Measurements from ENCODE around the gene FREM3. TPM values are rescaled to one million over a fixed set of nuclear protein-coding genes. Genes with fewer than 3 reads are reported as not detected.

Gene FREM3
- total and polyA plus RNA-seq, 12 donors, result 0.01 to 0.25 (median 0.05) TPM; not detected in 6

- WGBS, 2 donors, result 22 to 24% methylated on average over 5 of the region's 5 CpGs
- ATAC-seq (peak; percentile 94 to 100 (median 98)), DNase-seq (peak; percentile 46 to 82)
- Histone ChIP-seq H3K27me3 (no peaks in the 10 kb centered on the region), H3K4me1 (peaks cover 6 to 24% (median 11%) of the 10 kb centered on the region in 9 donors), H3K27ac (peak overlapping the region in 8 of 10 donors; percentile 10 to 50 (median 32)), H3K9me3 (no peaks in the 10 kb centered on the region), H3K4me3 (no peak overlapping the region), H3K36me3 (no peaks in the 10 kb centered on the region)
- intact Hi-C loops (cut with DNase I), result no loop called here
- no peak for TF ChIP-seq CTCF (IDR thresholded peaks at IDR 0.05)
Observed at GRCh38 chr4:143626134-143626911, 74.2 kb downstream of the FREM3 start.

- Histone ChIP-seq H3K27me3 (no peaks in the 10 kb centered on the region), H3K27ac (peak overlapping the region in 4 of 10 donors; percentile 13 to 50 (median 42)), H3K4me3 (no peak overlapping the region), H3K9me3 (no peaks in the 10 kb centered on the region), H3K36me3 (no peaks in the 10 kb centered on the region), H3K4me1 (peaks cover 6 to 24% (median 11%) of the 10 kb centered on the region in 9 donors)
- WGBS, 2 donors, result 87 to 93% methylated on average over 4 of the region's 4 CpGs
- ATAC-seq (no peak), DNase-seq (no peak)
- intact Hi-C loops (cut with DNase I), result loop anchor here in 1 of 10 donors (2.0 kb wide), 1 partner anchor 69 kb away; no protein-coding TSS in a partner anchor
- no peak for TF ChIP-seq CTCF (IDR thresholded peaks at IDR 0.05)
Observed at GRCh38 chr4:143625632-143626031, 74.8 kb downstream of the FREM3 start.

- TF ChIP-seq CTCF (IDR thresholded peaks at IDR 0.05), result no peak
- no peak overlapping the region for H3K4me3 ChIP-seq
- ATAC-seq (no peak), DNase-seq (no peak)
- no peaks in the 10 kb centered on the region for H3K36me3 ChIP-seq
- intact Hi-C loops (cut with DNase I), result loop anchor here in 1 of 10 donors (2.0 kb wide), 1 partner anchor 67 kb away; no protein-coding TSS in a partner anchor
- H3K4me1 ChIP-seq, result peaks cover 6 to 24% (median 11%) of the 10 kb centered on the region in 9 donors
- H3K27ac ChIP-seq, result no peak overlapping the region
- WGBS, 2 donors, result 75 to 81% methylated on average over 3 of the region's 3 CpGs
- H3K9me3 ChIP-seq, result no peaks in the 10 kb centered on the region
- no peaks in the 10 kb centered on the region for H3K27me3 ChIP-seq
Observed at GRCh38 chr4:143623896-143624295, 76.6 kb downstream of the FREM3 start.

GRCh38 chr4:143618811-143619210 is 81.7 kb downstream of the FREM3 start:
- no peaks in the 10 kb centered on the region for H3K27me3 ChIP-seq
- no peak for TF ChIP-seq CTCF (IDR thresholded peaks at IDR 0.05)
- H3K9me3 ChIP-seq, result no peaks in the 10 kb centered on the region
- peaks cover 0 to 8% (median 0%) of the 10 kb centered on the region in 9 donors for H3K4me1 ChIP-seq
- WGBS, 2 donors, result 42 to 61% methylated on average over 1 of the region's 1 CpG
- no peak for DNase-seq
- no peaks in the 10 kb centered on the region for H3K36me3 ChIP-seq
- ATAC-seq, result peak in 2 of 8 donors; percentile 34 to 58
- intact Hi-C loops (cut with DNase I), result no loop called here
- H3K27ac ChIP-seq, result no peak overlapping the region
- no peak overlapping the region for H3K4me3 ChIP-seq

All from heart right ventricle (tissue), 16 donors.